ENCODE results near the gene CCSER1.
A peak's percentile ranks its signal among the peaks of the same experiment; 100 is the strongest.
"Not testable (repeated sequence)": the region's sequence is repeated elsewhere in the genome, so short reads cannot be mapped to it uniquely, and the experiment has no call there.

The CCSER1 gene

DNA sequence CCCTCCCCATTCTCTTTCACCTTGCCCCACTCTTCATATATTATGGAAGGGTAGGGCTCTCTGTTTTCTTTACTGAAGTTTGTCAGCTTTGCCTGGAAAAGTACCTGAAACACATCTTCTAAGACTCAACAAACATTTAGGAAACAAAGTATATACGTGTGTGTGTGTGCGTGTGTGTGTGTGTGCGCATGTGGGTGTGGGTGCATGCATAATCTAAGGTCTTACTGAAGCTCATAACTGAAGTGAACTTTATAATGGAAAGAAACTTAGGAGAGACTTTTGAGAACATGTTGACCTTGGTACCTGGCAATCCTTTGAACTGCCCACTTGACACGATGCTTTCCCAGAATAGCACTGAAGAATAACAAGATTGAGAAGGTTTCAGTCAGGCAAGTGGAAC is 1190.2 kb downstream of the CCSER1 start:
- DNase-seq, result no peak

DNA sequence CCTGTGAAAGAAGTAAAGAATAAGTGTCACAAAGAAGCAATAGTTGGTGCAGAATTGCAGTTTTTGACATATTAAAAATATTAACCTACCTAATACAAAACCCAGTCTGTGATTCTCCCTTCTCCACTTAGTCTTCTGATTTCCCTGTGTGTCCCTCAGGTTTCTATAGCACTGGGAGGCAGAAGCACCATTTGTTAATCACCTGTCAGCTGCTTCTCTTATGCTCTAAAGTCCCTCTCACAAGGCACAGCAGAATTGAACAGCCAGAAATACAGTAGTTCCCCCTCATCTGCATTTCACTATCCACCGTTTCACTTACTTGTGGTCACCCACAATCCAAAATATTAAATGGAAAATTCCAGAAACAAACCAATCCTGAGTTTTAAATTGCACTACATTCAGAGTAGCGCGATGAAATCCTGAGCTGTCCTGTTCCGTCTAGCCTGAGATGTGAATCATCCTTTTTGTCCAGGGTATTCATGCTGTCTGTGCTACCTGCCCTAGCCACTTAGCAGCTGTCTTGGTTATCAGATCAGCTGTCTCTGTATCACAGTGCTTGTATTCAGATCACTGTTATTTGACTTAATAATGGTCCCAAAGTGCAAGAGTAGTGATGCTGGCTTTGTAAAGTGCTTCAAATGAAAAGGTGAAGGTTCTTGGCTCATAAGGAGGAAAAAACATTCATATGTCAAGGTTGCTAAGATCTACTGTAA is 1192.5 kb downstream of the CCSER1 start:
- no peak for DNase-seq

DNA sequence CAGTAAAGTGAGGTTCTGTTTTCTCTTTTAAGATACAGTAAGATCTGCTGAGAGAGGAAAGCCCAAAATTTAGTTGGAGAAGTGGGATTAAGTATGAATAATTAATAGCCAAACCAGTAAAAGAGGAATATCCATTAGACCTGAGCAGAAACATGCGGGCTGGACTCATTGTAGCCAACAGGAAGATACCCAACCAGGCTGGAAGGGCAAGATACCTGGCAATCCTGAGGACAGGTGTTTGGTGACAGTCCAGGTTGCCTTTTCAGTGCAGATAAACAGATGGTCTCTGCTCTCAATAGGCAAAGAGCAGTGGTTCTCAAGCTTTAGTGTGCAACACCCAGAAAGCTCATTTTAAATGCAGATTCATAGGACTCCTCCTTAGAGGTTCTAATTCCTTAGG is 1195.8 kb downstream of the CCSER1 start:
- DNase-seq, result no peak

DNA sequence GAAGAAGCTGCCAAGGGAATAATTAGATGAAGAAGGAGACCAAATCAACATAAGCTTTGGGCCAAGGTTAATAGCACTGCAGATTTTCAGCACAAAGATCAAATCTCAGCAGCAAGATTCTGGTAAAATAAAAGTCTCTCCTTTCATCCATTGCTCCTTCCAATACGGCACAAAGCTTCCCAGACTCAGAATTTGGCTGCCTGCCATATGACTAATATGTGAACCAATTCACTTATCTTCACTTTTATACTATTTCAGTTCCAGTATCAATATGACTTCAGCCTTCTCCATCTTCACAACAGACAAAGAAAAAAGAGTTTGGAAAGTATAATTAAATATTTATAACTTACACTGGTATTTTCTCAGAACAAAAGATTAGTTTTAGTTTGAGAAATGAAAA is 1198.3 kb downstream of the CCSER1 start:
- DNase-seq, result peak; percentile 5

DNA sequence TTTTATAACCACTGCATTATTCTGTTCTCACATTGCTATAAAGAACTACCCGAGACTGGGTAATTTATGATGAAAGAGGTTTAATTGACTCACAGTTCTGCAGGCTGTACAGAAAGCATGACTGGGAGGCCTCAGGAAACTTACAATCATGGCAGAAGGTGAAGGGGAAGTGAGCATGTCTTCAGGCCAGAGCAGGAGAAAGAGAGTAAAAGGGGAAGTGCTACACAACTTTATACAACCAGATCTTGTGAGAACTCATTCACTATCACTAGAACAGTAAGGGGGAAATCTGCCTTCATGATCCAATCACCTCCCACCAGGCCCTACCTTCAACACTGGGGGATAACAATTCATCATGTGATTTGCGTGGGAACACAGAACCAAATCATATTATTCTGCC is 1199.0 kb downstream of the CCSER1 start:
- not testable (repeated sequence) for DNase-seq

DNA sequence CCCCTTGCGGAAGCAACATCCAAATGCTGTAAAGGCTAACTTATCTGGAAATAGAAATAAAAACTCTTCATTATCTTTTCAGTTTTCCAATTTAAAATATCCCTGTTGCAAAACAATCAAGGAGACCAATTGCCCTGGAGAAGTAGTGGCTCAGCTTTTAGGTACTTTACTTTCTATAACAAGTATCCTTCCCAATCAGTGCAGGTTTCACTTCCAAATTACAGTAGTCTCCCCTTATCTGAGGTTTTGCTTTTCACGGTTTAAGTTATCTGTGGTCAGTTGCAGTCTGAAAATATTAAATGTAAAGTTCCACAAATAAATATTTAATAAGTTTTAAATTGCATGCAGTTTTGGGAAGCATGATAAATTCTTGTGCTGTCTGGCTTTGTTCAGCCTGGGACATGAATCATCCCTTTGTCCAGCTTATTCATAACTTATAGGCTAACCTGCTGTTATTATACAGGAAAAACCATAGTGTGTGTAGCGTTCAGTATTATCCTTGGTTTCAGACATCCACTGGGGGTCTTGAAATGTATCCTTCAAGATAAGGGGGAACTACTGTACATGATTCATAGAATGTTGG is 1203.5 kb downstream of the CCSER1 start:
- no peak for DNase-seq

DNA sequence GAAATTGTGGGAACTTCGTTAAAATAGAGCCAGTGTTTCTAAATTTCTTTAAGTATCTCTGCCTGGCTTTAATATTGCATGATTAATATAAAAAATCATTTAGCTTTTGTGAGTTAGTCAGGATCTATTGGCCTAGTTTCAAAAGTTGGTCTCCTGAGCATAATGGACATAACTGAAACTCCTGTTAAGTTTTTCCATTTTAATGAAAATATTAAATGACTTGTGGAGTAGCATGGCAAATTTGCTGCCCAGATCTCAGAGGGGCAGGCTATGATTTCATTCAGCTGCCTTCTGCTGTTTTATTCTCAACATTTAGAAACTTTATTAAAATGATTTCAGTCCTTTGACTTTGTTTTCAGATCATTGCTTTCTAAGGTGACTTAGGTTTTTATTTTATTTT is 1213.6 kb downstream of the CCSER1 start:
- no peak for DNase-seq

DNA sequence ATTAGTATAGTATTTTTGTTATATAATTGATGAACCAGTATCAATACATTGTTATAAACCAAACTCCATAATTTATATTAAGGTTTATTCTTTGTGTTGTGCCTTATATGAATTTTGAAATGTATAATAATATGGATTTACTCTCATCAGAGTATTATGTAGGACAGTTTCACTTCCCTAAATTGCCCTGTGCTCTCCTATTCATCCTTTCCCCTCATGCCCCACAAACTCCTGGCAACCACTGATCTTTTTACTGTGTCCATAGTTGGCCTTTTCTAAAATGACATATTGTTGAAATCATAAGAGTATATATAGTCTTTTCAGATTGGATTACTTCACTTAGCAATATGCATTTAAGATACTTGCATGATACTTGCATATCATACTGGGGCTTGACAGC is 1218.4 kb downstream of the CCSER1 start:
- DNase-seq, result no peak

DNA sequence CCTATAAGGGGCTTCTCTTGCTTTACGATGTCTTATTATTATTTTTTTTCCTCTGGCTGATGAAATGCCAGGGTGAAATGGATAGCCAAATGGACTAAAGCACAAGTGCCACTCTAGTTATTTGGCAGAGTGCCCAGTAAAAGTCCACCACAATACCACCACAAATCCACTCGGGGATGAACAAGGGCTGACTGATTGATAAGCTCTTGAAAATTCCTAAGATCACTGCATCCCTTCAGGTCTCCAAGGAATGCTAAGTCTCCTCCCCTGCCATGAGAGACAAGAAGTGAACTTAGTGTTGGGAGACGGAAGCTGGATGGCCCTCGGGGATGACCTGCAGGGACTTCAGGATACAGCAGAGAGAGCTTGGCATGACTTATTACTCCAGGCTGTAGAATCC is 1229.3 kb downstream of the CCSER1 start:
- not testable (repeated sequence) for DNase-seq

DNA sequence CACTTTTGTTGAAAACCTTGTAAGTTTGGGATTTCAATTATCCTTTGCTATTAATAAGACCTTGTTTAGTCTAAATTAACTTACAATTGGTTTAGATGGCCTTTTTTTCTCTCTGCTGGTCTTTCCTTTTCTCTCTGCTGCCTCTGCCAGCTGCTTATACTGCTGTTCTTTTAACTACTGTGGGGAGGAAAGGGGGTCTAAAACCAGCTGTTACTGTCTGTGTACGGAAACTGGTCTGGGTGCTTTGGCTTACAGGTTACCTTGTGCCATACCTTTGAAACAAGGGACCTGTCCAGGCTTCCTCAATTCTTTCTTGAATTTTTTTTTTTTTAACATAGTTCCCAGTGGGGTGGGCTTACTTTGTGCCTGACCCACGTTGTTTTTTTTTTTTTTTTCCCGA is 1230.8 kb downstream of the CCSER1 start:
- not testable (repeated sequence) for DNase-seq

DNA sequence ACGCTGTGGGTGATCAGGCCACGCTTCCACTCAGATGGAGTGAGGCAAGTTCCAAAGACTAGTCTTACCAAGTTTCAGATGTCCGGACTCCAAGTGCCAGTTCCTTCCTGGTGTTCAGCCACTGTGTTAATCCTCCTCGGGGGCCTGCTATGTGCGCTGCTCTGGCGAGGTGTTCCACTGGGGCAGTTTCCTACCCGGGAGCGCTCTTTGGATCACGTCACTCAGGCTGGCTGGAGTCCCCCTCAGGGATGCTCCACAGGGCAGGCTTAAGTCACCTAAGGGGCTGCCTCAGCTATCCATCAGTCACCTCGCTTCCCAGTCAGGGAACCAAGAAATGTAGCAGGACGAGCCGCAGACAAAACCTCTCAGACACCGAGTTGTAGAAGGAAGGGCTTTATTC is 1231.4 kb downstream of the CCSER1 start:
- not testable (repeated sequence) for DNase-seq

DNA sequence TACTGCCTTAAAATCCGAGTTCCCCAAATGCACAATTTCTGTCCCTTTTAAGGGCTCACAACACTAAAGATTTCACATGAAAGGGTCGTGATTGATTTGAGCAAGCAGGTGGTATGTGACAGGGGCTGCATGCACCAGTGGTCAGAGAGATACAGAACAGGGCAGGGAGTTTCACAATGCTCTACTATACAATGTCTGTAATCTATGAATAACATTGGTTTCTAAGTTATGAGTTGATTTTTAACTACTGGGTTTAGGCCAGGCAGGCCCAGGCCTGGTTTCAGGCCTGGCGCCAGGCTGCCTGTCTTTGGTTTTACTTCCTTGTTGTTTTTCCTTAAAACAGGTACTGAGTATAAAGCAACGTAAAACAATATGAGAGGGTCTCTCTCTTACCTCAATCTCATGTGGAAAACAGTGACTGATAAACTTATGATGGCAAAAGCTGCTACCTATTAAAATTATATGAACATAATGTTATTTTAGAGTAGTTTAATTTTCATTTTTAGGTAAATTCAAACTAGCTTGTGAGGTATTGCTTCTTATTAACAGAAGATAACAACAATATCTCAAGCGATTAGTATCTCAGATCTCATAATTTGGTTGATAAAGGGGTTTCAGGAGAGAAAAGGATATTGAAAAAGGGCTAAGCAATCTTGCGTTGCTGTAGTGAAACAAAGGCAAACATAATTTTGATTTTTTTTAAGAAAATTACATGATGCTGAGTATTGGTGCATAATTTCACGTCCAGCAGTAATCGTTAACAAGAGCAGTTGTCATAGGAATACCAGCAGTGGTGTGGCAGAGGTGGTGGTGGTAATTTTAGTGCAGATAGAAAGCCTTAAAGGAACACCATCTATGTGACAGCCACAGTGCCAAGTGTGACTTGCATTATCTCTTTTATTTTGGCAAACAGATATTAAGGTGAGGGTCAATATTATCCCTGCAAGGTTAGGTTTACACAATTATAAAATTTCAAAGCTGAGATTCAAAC is 1232.1 kb downstream of the CCSER1 start:
- DNase-seq, result no peak

DNA sequence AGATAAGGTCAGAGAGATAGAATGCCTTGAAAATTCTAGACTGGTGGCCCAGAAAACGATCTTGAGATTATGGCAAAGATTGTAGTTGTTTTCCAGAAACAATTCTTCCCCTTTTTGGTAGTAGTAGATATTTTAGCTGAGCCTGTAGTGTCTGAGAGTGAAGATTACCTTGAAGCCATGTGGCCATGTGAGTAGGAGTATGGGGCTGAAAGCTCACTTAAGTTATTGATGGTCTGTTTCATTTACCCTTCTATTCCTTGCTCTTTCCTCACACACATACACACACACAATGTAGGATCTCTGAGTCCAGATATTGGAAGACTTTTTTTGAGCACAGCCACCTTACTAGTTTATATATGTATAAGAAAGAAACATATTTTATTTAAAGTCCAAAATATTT is 1234.9 kb downstream of the CCSER1 start:
- no peak for DNase-seq

DNA sequence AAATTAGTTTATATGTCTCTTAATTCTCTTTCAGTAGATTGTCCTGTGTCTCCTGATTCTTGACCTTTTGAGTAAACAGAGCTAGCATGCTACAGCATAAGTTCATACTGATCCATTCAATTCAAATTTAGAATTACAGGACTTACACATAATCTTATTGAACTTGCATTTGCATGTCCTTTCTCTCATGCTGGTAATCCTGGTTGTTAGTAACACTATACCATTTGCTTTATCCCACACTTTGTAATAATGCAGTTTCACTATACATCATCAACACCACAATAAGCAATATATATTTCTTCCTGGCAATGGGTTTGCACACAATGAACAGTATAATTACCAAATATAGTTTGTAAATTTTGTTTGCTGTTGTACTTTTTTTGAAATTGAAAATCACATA is 1239.4 kb downstream of the CCSER1 start:
- no peak for DNase-seq

DNA sequence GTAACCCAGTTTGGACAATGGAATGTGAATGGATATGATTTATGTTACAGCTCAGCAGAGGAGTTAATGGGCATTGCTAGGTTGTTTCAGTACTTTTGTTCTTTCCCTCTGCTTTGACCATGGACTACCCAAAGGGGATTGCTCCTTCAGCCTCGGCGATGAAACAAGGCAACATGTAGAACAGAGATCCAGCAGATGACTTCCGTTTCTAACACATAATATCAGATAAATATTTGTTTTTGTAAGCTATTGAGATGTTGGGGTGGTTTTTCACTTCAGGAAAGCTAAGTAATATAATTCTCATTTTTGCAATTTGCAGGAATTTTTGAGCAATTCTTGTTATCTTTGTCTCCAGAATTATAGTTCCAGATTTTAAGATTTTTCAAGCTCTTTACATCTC is 1241.9 kb downstream of the CCSER1 start:
- DNase-seq, result no peak

DNA sequence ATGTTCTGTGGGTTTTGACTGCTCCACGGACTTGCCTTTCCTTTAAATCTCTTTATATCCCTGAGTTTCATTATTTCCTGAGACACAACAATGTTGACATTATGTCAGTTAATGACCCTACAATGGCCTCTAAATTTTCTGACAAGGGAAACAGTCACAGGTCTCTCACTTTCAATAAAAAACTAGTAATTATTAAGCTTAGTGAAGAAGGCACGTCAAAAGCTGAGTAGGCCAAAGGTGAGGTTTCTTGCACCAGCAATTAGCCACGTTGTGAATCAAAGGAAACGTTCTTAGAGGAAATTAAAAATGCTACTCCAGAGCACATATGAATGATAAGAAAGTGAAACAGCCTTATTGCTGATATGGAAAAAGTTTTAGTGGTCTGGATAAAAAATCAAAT is 1246.4 kb downstream of the CCSER1 start:
- DNase-seq, result no peak

DNA sequence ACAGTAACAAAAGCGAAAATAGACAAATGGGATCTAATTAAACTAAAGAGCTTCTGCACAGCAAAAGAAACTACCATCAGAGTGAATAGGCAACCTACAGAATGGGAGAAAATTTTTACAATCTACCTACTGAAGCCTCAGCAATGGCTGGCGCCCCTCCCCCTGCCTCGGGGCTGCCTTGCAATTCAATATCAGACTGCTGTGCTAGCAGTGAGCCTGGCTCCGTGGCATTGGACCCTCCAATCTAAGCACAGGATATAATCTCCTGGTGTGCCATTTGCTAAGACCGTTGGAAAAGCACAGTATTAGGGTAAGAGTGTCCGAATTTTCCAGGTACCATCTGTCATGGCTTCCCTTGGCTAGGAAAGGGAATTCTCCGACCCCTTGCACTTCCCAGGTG is 1278.2 kb downstream of the CCSER1 start:
- DNase-seq, result not testable (repeated sequence)

DNA sequence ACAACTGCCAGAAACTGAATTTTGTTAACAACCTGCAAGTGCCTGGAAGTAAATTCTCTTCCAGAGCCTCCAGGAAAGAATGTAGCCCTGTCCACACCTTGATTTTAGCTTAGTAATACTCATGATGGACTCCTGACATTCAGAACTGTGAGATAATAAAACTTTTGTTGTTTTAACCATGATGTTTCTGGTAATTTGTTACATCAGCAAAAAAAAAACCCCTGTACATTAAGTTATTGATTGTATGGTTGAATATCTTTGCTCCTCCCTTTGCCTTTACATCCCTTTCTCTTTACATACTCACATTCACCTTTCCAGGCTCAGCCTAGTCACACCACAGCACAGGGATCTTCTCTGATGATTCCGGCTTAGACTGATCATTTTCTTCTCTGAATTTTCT is 1294.8 kb downstream of the CCSER1 start:
- DNase-seq, result no peak

DNA sequence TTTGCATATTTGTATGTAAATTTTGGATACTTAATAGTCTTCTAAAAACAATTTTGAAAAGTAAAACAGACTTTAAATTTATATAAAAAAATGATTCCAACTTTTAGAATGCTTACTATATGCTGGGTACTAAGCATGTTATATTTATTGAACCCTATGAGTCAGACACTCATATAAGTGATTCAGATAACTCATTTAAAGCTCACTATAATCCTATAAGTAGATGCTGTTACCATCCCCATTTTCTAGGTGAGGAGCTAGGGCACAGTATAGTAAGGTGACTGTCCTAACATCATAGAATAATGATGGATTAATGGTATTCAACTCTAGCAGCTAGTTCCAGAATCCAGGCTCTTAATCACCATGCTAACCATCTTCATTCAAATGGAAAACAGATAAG is 1299.5 kb downstream of the CCSER1 start:
- no peak for DNase-seq

DNA sequence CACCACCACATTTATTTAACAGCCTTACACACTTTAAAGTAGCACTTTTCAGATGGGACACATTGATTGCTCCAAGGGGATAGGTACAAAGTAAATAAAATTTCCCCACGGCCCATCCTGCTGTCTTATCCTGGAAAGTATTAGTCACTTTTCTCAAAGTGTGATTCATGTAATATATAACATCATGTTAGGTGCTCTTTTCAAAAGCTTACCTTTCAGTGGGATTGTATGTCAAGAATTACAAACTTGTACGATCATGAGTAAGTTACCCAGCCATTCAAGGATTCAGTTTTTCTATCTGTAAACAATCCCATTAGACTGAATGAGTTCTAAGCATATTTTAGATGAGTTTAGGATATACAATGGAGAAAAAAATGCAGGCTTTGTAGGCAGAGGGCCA is 1300.0 kb downstream of the CCSER1 start:
- no peak for DNase-seq

DNA sequence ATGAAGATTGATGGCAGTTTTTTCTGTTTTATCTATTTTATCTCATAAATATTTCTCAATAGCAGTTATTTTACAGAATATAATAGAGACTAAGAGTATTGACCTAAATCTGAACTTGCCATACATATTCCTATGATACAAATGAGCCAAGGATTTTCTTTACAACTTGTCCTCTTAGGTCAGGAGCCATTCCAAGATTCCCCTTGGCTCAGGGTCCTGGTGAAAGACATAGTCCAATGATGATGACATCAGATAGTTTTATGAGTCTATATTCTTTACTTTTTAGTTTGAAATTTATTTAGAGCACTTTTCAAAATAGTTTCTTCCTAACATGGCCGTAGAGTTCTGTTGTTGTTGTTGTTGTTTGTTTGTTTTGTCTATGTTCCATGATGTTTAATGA is 1307.4 kb downstream of the CCSER1 start:
- DNase-seq, result no peak

DNA sequence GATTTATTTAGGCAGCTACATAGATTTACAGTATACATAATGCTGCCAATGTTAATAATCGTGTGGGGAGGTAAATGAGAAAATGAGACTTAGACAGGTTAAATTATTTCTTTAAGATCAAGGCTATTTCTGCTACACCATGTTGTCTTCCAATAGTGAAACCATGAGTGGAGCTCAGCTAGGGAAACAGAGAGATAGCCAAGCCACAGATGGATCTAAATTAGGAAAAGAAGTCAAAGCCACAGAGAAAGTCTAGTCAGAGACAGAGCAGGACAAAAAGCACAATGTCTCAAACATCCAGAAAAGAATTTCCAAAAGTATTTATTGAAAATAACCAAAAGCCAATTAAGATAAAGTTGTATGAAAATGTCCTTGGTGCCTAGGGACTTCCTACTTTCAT is 1309.4 kb downstream of the CCSER1 start:
- DNase-seq, result no peak

DNA sequence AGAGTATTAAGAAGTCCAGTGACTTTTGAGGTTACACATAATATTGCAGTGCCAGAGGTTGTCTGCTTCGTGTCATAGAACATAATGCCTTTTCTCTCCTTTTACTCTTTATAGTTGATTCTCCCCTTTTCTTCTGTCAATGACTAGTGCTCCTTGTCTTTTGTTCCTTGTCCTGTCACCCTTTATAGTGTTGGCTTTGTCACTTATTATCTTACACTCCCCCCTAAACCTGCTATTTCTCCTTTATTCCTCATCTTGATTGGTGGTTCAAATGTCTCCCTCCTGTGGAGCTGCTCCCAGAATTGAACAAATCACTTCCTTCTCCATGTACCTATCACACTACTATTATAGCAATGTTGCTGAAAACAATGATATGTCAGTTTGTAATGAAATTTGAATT is 1320.0 kb downstream of the CCSER1 start:
- DNase-seq, result no peak

All from DMS 273 treated with DMSO at 0.1 percent for 48 hours (cell line).